Measurements from ENCODE around the gene SIPA1L3. TPM values are rescaled to one million over a fixed set of nuclear protein-coding genes. Genes with fewer than 3 reads are reported as not detected.

Gene SIPA1L3
- total RNA-seq, 1 experiment from 2014 or later = 19.9 TPM

GRCh38 chr19:37867831-37868230 lies 39.2 kb upstream of the SIPA1L3 start:
- Histone ChIP-seq H3K9me3 (ENCODE audit: low read depth, low read length, poor library complexity, severe bottlenecking) (peaks cover 10% of the 10 kb centered on the region), H3K4me1 (ENCODE audit: insufficient read depth, low read length, poor library complexity, severe bottlenecking) (no peaks in the 10 kb centered on the region), H3K4me3 (ENCODE audit: low read depth, low read length, poor library complexity, severe bottlenecking) (no peak overlapping the region), H3K27me3 (replicated peaks; ENCODE audit: insufficient read depth, low read depth, low read length, poor library complexity) (no peaks in the 10 kb centered on the region), H3K36me3 (ENCODE audit: insufficient read depth, low read length, poor library complexity, severe bottlenecking) (no peaks in the 10 kb centered on the region), H3K27ac (ENCODE audit: low read depth, low read length, poor library complexity, severe bottlenecking) (no peak overlapping the region)
- POLR2A ChIA-PET (ENCODE audit: low non-redundant PET) = no interaction called here
- no peak for DNase-seq (ENCODE audit: low spot score)
- CTCF ChIA-PET = no interaction called here
- TF ChIP-seq CTCF (conservative IDR thresholded peaks at IDR 0.05; ENCODE audit: low read depth, low read length) (no peak), EZH2 (IDR thresholded peaks at IDR 0.05; ENCODE audit: borderline replicate concordance, low read depth, low read length, poor library complexity, severe bottlenecking) (no peak)
- intact Hi-C loops (cut with micrococcal nuclease; ENCODE audit: unreplicated experiment) = no loop called here
- BruUV-seq (replicated peaks) = no TSS peak

GRCh38 chr19:37869766-37870340 lies 37.2 kb upstream of the SIPA1L3 start:
- Histone ChIP-seq H3K9me3 (ENCODE audit: low read depth, low read length, poor library complexity, severe bottlenecking) (peaks cover 6% of the 10 kb centered on the region), H3K4me1 (ENCODE audit: insufficient read depth, low read length, poor library complexity, severe bottlenecking) (no peaks in the 10 kb centered on the region), H3K27me3 (replicated peaks; ENCODE audit: insufficient read depth, low read depth, low read length, poor library complexity) (no peaks in the 10 kb centered on the region), H3K4me3 (ENCODE audit: low read depth, low read length, poor library complexity, severe bottlenecking) (no peak overlapping the region), H3K36me3 (ENCODE audit: insufficient read depth, low read length, poor library complexity, severe bottlenecking) (no peaks in the 10 kb centered on the region), H3K27ac (ENCODE audit: low read depth, low read length, poor library complexity, severe bottlenecking) (no peak overlapping the region)
- no peak for TF ChIP-seq EZH2 (IDR thresholded peaks at IDR 0.05; ENCODE audit: borderline replicate concordance, low read depth, low read length, poor library complexity, severe bottlenecking)
- TF ChIP-seq CTCF (conservative IDR thresholded peaks at IDR 0.05; ENCODE audit: low read depth, low read length) = no peak
- CTCF ChIA-PET = no interaction called here
- POLR2A ChIA-PET (ENCODE audit: low non-redundant PET) = no interaction called here
- no peak for DNase-seq (ENCODE audit: low spot score)
- no TSS peak for BruUV-seq (replicated peaks)
- intact Hi-C loops (cut with micrococcal nuclease; ENCODE audit: unreplicated experiment) = no loop called here

GRCh38 chr19:37872383-37872782 lies 34.6 kb upstream of the SIPA1L3 start:
- Histone ChIP-seq H3K27ac (ENCODE audit: low read depth, low read length, poor library complexity, severe bottlenecking) (no peak overlapping the region), H3K36me3 (ENCODE audit: insufficient read depth, low read length, poor library complexity, severe bottlenecking) (no peaks in the 10 kb centered on the region), H3K4me3 (ENCODE audit: low read depth, low read length, poor library complexity, severe bottlenecking) (no peak overlapping the region), H3K27me3 (replicated peaks; ENCODE audit: insufficient read depth, low read depth, low read length, poor library complexity) (no peaks in the 10 kb centered on the region), H3K4me1 (ENCODE audit: insufficient read depth, low read length, poor library complexity, severe bottlenecking) (no peaks in the 10 kb centered on the region), H3K9me3 (ENCODE audit: low read depth, low read length, poor library complexity, severe bottlenecking) (peaks cover 6% of the 10 kb centered on the region)
- no peak for DNase-seq (ENCODE audit: low spot score)
- ChIA-PET CTCF (no interaction called here), POLR2A (ENCODE audit: low non-redundant PET) (no interaction called here)
- BruUV-seq (replicated peaks) = no TSS peak
- intact Hi-C loops (cut with micrococcal nuclease; ENCODE audit: unreplicated experiment) = no loop called here
- TF ChIP-seq CTCF (conservative IDR thresholded peaks at IDR 0.05; ENCODE audit: low read depth, low read length) (no peak), EZH2 (IDR thresholded peaks at IDR 0.05; ENCODE audit: borderline replicate concordance, low read depth, low read length, poor library complexity, severe bottlenecking) (no peak)

Data from A673 (cell line).